AG09309 (cell line): Measurements from ENCODE around the gene GJB4.

Source experiments
- DNase-seq: peaks from one replicate; pipeline ENCODE4 v3.0.0-alpha.2; 2010; ENCODE audit warnings: low read depth
- H3K4me3 ChIP-seq: 2 replicates; pipeline ENCODE4 v1.5.1; 2011; ENCODE audit warnings: mild to moderate bottlenecking, low read depth, low read length, moderate library complexity; ENCODE audit not compliant: control insufficient read depth
- CTCF ChIP-seq: IDR thresholded peaks from 2 replicates; pipeline ENCODE4 v1.5.1; 2011; ENCODE audit warnings: mild to moderate bottlenecking, low read depth, low read length, inconsistent platforms; ENCODE audit not compliant: insufficient read depth, control insufficient read depth; ENCODE audit errors: missing control alignments

The GJB4 gene

GRCh38 chr1:34774957-34775356, 15.4 kb downstream of the GJB4 start:
- TF ChIP-seq CTCF = no peak
- H3K4me3 ChIP-seq = no peak overlapping the region
- no peak for DNase-seq

GRCh38 chr1:34776911-34777310, 17.4 kb downstream of the GJB4 start:
- DNase-seq = no peak
- no peak overlapping the region for H3K4me3 ChIP-seq
- no peak for TF ChIP-seq CTCF

- no peak overlapping the region for H3K4me3 ChIP-seq
- no peak for DNase-seq
- TF ChIP-seq CTCF = no peak
Observed at GRCh38 chr1:34777519-34778321, 18.2 kb downstream of the GJB4 start.

- no peak for TF ChIP-seq CTCF
- no peak overlapping the region for H3K4me3 ChIP-seq
- no peak for DNase-seq
Observed at GRCh38 chr1:34778381-34778780, 18.8 kb downstream of the GJB4 start.

GRCh38 chr1:34779005-34779404, 19.5 kb downstream of the GJB4 start:
- DNase-seq = no peak
- no peak for TF ChIP-seq CTCF
- no peak overlapping the region for H3K4me3 ChIP-seq

GRCh38 chr1:34779526-34779925, 20.0 kb downstream of the GJB4 start:
- no peak for TF ChIP-seq CTCF
- no peak overlapping the region for H3K4me3 ChIP-seq
- DNase-seq = no peak
